Mammary epithelial cell (primary cell): ENCODE measurements around the gene AURKAIP1.

Source experiments
- EZH2 ChIP-seq: IDR thresholded peaks from 2 replicates; pipeline ENCODE4 v1.6.1; 2012; ENCODE audit warnings: low read length, inconsistent platforms, borderline replicate concordance
- TF ChIP-seq, protein P1 (sequence below), 2 donors: IDR thresholded peaks in 1 of 2; conservative IDR thresholded peaks in 1 of 2; 2 replicates each; pipeline ENCODE4 v1.5.1; 2011 to 2012; ENCODE audit warnings: inconsistent platforms in 2 of 2, low read length in 2 of 2, mild to moderate bottlenecking in 2 of 2, control low read depth in 1 of 2, low read depth in 1 of 2; ENCODE audit not compliant: insufficient read depth in 1 of 2; ENCODE audit errors: extremely low read depth in 1 of 2

DNA sequence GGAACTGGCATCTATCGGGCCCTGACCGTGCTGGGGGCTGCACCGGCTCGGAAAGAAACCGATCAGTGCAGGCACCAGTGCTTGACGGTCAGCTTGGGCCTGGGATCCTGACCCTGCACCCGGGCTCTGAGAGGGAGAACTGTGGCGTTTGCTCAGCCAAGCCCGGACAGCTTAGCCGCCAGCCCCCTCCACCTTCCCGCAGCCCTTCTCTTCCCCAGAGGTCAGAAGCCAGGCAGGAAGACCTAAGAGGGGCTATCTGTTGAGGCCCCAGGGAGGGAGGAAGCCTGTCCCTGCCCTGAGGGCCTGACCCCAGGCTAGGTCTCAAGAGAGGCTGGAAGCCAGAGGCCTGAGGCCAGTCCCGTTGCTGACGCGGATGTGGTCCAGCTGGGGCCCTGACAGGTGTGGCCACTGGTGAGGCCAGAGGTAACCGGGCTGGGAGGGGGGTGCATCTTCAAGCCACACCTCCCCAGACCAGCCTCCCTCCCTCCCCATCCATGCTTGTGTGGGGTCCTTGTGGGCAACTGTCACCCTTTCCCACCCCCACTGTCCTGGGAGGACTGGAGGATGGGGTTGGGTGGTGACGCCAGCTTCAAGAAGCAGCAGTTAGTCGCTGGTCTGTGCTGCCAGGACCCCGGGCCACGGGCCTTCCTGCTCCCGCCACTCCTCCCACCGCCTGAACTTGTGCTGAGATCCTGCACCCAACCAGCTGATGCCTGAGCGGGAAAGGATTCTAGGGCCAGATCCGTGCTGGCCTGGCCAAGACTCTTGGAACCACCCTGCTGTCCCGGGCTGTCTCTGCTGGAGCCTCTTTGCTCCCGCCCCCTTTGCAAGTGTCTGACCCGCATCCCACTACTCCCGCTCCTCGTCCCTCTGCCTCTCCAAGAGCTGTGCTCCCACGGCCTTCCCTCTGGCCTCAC, 23.2 kb downstream of the AURKAIP1 start:
- TF ChIP-seq, protein P1, sequence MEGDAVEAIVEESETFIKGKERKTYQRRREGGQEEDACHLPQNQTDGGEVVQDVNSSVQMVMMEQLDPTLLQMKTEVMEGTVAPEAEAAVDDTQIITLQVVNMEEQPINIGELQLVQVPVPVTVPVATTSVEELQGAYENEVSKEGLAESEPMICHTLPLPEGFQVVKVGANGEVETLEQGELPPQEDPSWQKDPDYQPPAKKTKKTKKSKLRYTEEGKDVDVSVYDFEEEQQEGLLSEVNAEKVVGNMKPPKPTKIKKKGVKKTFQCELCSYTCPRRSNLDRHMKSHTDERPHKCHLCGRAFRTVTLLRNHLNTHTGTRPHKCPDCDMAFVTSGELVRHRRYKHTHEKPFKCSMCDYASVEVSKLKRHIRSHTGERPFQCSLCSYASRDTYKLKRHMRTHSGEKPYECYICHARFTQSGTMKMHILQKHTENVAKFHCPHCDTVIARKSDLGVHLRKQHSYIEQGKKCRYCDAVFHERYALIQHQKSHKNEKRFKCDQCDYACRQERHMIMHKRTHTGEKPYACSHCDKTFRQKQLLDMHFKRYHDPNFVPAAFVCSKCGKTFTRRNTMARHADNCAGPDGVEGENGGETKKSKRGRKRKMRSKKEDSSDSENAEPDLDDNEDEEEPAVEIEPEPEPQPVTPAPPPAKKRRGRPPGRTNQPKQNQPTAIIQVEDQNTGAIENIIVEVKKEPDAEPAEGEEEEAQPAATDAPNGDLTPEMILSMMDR (conservative IDR thresholded peaks at IDR 0.05 in 1 of 2, IDR thresholded peaks at IDR 0.05 in 1 of 2; ENCODE audit: extremely low read depth in 1 of 2, insufficient read depth in 1 of 2, low read depth in 1 of 2, low read length in 2 of 2) = no peak
- TF ChIP-seq EZH2 = no peak
